Sigmoid colon (tissue), 7 donors: Measurements from ENCODE around the gene CPXM1. TPM values are rescaled to one million over a fixed set of nuclear protein-coding genes. Genes with fewer than 3 reads are reported as not detected.
"Not testable (repeated sequence)": the region's sequence is repeated elsewhere in the genome, so short reads cannot be mapped to it uniquely, and the experiment has no call there.

Source experiments
- DNase-seq: peaks from one replicate; pipeline ENCODE4 v3.0.0-alpha.2; 2019
- H3K27ac ChIP-seq, 4 donors: fragments of 200-600 bp; sonication (generic); one replicate each; pipeline ENCODE4 v1.5.1; 2016 to 2019; ENCODE audit warnings: mild to moderate bottlenecking in 1 of 4
- H3K27me3 ChIP-seq, 3 donors: fragments of 200-600 bp; sonication (generic); one replicate each; pipeline ENCODE4 v1.5.1; 2019; ENCODE audit warnings: mild to moderate bottlenecking in 1 of 3
- H3K36me3 ChIP-seq, 4 donors: fragments of 200-600 bp; sonication (generic); one replicate each; pipeline ENCODE4 v1.5.1; 2016 to 2019
- H3K4me1 ChIP-seq, 4 donors: fragments of 200-600 bp; sonication (generic); one replicate each; pipeline ENCODE4 v1.5.1; 2017 to 2019
- H3K4me3 ChIP-seq, 4 donors: fragments of 200-600 bp; sonication (generic); one replicate each; pipeline ENCODE4 v1.5.1; 2017 to 2019; ENCODE audit warnings: mild to moderate bottlenecking in 2 of 4, moderate library complexity in 1 of 4
- H3K9me3 ChIP-seq, 4 donors: fragments of 200-600 bp in 3 of 4; sonication (generic) in 3 of 4; one replicate each; pipeline versions ENCODE4 v1.5.1 to v1.6.1; 2013 to 2019
- CTCF ChIP-seq, 4 experiments: fragments of 450-650 bp in 3 of 4; fragments of 200-600 bp in 1 of 4; IDR thresholded peaks; one replicate each; pipeline ENCODE4 v1.5.1; 2016 to 2019; ENCODE audit warnings: antibody characterized with exemption in 4 of 4, mild to moderate bottlenecking in 3 of 4, moderate library complexity in 2 of 4
- EP300 ChIP-seq, 4 donors: sonication (generic); formaldehyde crosslinking; IDR thresholded peaks; one replicate each; pipeline ENCODE4 v1.6.1; 2017; ENCODE audit warnings: antibody characterized with exemption in 4 of 4
- POLR2A ChIP-seq, 2 donors: fragments of 450-650 bp; IDR thresholded peaks; one replicate each; pipeline ENCODE4 v1.6.1; 2016; ENCODE audit warnings: antibody characterized with exemption in 2 of 2, mild to moderate bottlenecking in 2 of 2, moderate library complexity in 2 of 2
- POLR2AphosphoS5 ChIP-seq, 4 donors: sonication (generic); formaldehyde crosslinking; IDR thresholded peaks; one replicate each; pipeline ENCODE4 v1.6.1; 2017; ENCODE audit warnings: antibody characterized with exemption in 4 of 4
- WGBS, 2 donors: extraction: QIAGEN DNeasy Blood & Tissue Kit; methylation state at CpG; one replicate each; pipeline ENCODE4 v1.1.7; 2013; 5-methylcytosine and 5-hydroxymethylcytosine counted together
- intact Hi-C: fragments of 100-400 bp; cut with DNase I; formaldehyde crosslinking; loops from one replicate; pipeline ENCODE4 v1.15.1; 2023
- polyA plus RNA-seq, 3 donors: library from polyadenylated mRNA; stranded (reverse); fragments of 200-250 nt; gene quantifications; one replicate each; pipeline ENCODE4 v1.2.3, GENCODE V29; 2013
- total RNA-seq, 4 donors: library from RNA; depleted of rRNA; stranded (reverse); fragments of >200 nt; gene quantifications; one replicate each; pipeline ENCODE4 v1.1.0, GENCODE V29; 2016
- donor health status: healthy with polysubstance abuse.
- donor health status: Bipolar disorder and iron deficiency.
- donor health status: healthy.

CPXM1 gene
- total and polyA plus RNA-seq, 7 donors, result 0.54 to 10.0 (median 1.2) TPM

DNA sequence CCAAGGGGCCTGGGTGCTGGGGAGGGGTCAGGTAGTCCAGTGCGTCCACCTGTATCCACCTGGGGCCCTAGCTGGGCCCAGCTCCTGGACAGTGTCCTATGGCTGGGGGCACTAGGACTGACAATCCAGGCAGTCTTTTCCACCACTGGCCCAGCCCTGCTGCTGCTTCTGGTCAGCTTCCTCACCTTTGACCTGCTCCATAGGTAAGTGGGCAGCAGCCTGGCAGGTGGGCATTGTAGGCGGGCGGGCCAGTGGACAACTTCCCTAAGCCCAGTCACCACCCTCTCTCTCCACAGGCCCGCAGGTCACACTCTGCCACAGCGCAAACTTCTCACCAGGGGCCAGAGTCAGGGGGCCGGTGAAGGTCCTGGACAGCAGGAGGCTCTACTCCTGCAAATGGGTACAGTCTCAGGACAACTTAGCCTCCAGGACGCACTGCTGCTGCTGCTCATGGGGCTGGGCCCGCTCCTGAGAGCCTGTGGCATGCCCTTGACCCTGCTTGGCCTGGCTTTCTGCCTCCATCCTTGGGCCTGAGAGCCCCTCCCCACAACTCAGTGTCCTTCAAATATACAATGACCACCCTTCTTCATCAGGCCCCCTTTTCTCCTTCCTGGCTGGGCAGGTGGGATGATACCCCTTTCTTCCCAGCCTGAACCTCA, 14.9 kb upstream of the CPXM1 start:
- DNase-seq, result no peak
- TF ChIP-seq CTCF (IDR thresholded peaks at IDR 0.05) (no peak), POLR2A (IDR thresholded peaks at IDR 0.05) (no peak), EP300 (IDR thresholded peaks at IDR 0.05) (no peak), POLR2AphosphoS5 (IDR thresholded peaks at IDR 0.05) (no peak)
- Histone ChIP-seq H3K4me1 (peaks cover 0 to 6% (median 0%) of the 10 kb centered on the region in 4 donors), H3K36me3 (no peaks in the 10 kb centered on the region), H3K27ac (no peak overlapping the region), H3K27me3 (peaks cover 0 to 47% (median 20%) of the 10 kb centered on the region in 3 donors), H3K9me3 (peaks cover 0 to 9% (median 0%) of the 10 kb centered on the region in 4 donors), H3K4me3 (no peak overlapping the region)
- intact Hi-C loops, result no loop called here
- WGBS, 2 donors, result 88 to 89% methylated on average over 8 of the region's 8 CpGs

GRCh38 chr20:2814587-2815051, 14.2 kb upstream of the CPXM1 start, which contains the start of gene C20orf141:
TSS of gene C20orf141 (plus strand) at chr20:2814987. CDS start at chr20:2815185, 198 bp downstream.
- no peak for TF ChIP-seq EP300 (IDR thresholded peaks at IDR 0.05)
- TF ChIP-seq POLR2A (IDR thresholded peaks at IDR 0.05), result no peak
- TF ChIP-seq POLR2AphosphoS5 (IDR thresholded peaks at IDR 0.05), result peak in 1 of 4 donors; percentile 47
- Histone ChIP-seq H3K27ac (no peak within 1 kb of the TSS), H3K27me3 (peaks cover 0 to 39% (median 15%) of the 10 kb centered on the region in 3 donors), H3K4me3 (no peak within 1 kb of the TSS), H3K36me3 (no peaks in the 10 kb centered on the region), H3K4me1 (peaks cover 0 to 6% (median 0%) of the 10 kb centered on the region in 4 donors), H3K9me3 (peaks cover 0 to 9% (median 0%) of the 10 kb centered on the region in 4 donors)
- 36 to 50% methylated on average over 5 of the region's 5 CpGs for WGBS, 2 donors
- DNase-seq, result no peak
- intact Hi-C loops, result no loop called here

- no peak overlapping the region for H3K4me3 ChIP-seq
- DNase-seq, result no peak
- H3K27ac ChIP-seq, result no peak overlapping the region
- H3K27me3 ChIP-seq, result peaks cover 0 to 37% (median 12%) of the 10 kb centered on the region in 3 donors
- H3K9me3 ChIP-seq, result peaks cover 0 to 9% (median 0%) of the 10 kb centered on the region in 4 donors
- H3K36me3 ChIP-seq, result no peaks in the 10 kb centered on the region
- intact Hi-C loops, result no loop called here
- WGBS, 2 donors, result 94 to 98% methylated on average over 1 of the region's 1 CpG
- H3K4me1 ChIP-seq, result peaks cover 0 to 6% (median 0%) of the 10 kb centered on the region in 4 donors
- no peak for TF ChIP-seq POLR2A (IDR thresholded peaks at IDR 0.05)
- TF ChIP-seq EP300 (IDR thresholded peaks at IDR 0.05), result no peak
- no peak for TF ChIP-seq POLR2AphosphoS5 (IDR thresholded peaks at IDR 0.05)
- TF ChIP-seq CTCF (IDR thresholded peaks at IDR 0.05), result no peak
Observed at GRCh38 chr20:2814076-2814475, 13.6 kb upstream of the CPXM1 start.

DNA sequence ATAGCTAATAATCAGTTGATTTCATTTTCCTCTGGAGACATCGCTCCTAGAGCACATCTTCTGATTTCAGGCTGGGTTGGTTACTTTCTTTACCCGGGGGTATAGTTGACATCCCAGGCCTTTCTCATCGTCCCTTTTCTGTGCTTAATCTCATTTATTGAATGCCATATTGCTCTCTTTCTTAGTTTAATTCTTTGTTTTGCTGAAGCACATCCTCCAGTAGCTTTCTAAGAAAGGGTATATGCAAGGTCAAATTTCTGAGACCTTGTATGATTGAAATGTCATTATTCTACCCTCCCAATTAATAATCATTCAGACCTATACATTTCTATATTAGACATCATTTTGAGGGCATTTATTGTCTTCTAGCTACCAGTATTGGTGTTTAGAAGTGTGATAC, 11.8 kb upstream of the CPXM1 start:
- TF ChIP-seq POLR2A (IDR thresholded peaks at IDR 0.05) (no peak), POLR2AphosphoS5 (IDR thresholded peaks at IDR 0.05) (no peak)
- H3K4me3 ChIP-seq, result no peak overlapping the region
- peaks cover 0 to 6% (median 0%) of the 10 kb centered on the region in 4 donors for H3K4me1 ChIP-seq
- DNase-seq, result no peak
- WGBS, 2 donors, result 76 to 80% methylated on average over 3 of the region's 3 CpGs
- peaks cover 0 to 9% (median 0%) of the 10 kb centered on the region in 4 donors for H3K9me3 ChIP-seq
- intact Hi-C loops, result no loop called here
- peaks cover 0 to 40% (median 13%) of the 10 kb centered on the region in 3 donors for H3K27me3 ChIP-seq
- H3K36me3 ChIP-seq, result no peaks in the 10 kb centered on the region
- H3K27ac ChIP-seq, result no peak overlapping the region

- Histone ChIP-seq H3K27ac (no peak overlapping the region), H3K4me3 (no peak overlapping the region), H3K27me3 (peaks cover 12 to 65% (median 34%) of the 10 kb centered on the region in 3 donors), H3K36me3 (no peaks in the 10 kb centered on the region), H3K4me1 (peaks cover 0 to 8% (median 0%) of the 10 kb centered on the region in 4 donors), H3K9me3 (peaks cover 0 to 9% (median 0%) of the 10 kb centered on the region in 4 donors)
- TF ChIP-seq EP300 (IDR thresholded peaks at IDR 0.05), result no peak
- TF ChIP-seq POLR2AphosphoS5 (IDR thresholded peaks at IDR 0.05), result no peak
- TF ChIP-seq CTCF (IDR thresholded peaks at IDR 0.05), result no peak
- TF ChIP-seq POLR2A (IDR thresholded peaks at IDR 0.05), result no peak
- 88 to 96% methylated on average over 10 of the region's 10 CpGs for WGBS, 2 donors
- DNase-seq, result no peak
- intact Hi-C loops, result no loop called here
Observed at GRCh38 chr20:2809690-2810089, 9.3 kb upstream of the CPXM1 start.

DNA sequence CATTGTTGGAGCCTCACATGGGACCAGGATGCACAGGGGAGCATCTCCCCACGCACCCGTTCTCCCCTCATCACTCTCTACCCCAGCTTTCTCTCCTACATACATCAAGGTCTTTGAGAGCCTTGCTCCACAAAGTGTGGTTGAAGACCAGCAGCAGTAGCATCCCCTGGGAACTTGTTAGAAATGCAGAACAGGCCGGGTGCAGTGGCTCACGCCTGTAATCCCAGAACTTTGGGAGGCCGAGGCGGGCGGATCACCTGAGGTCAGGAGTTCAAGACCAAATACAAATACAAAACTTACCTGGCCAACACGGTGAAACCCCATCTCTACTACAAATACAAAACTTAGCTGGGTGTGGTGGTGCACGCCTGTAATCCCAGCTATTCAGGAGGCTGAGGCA, 7.5 kb upstream of the CPXM1 start:
- H3K27me3 ChIP-seq, result peaks cover 12 to 83% (median 42%) of the 10 kb centered on the region in 3 donors
- H3K9me3 ChIP-seq, H3K4me1 ChIP-seq, intact Hi-C loops, H3K27ac ChIP-seq, H3K4me3 ChIP-seq, H3K36me3 ChIP-seq, DNase-seq: not testable (repeated sequence)
- 71 to 77% methylated on average over 9 of the region's 9 CpGs for WGBS, 2 donors
